AG20443 (cell line): ENCODE data around the gene LRIG3.
"Not testable (repeated sequence)": the region's sequence is repeated elsewhere in the genome, so short reads cannot be mapped to it uniquely, and the experiment has no call there.

Experiments used
- DNase-seq: peaks from one replicate; pipeline ENCODE4 v3.0.0; 2012; ENCODE audit warnings: low spot score, mixed read lengths

Gene LRIG3

GRCh38 chr12:58901664-58902063 lies 18.6 kb downstream of the LRIG3 start:
- no peak for DNase-seq

DNA sequence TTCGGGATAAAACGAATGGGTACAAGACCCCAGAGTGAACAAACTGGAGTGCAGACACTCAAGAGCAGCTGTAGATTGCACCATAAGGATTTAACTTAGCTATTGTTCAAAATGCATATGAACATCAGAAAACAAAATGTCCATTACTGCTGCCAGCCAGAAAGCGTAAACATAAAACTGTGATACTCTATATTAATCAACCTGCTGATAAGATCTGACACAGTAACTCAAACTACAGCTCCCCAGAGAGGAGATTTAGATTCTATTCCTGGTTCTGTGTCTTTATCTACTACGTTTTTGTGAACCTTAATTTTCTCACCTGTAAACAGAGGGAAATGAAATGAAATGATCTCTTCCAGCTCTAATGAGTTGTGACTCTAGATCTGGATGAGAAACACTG lies 22.3 kb downstream of the LRIG3 start:
- DNase-seq, result no peak

GRCh38 chr12:58896278-58896677 lies 24.0 kb downstream of the LRIG3 start:
- no peak for DNase-seq

- DNase-seq, result no peak
Measured at GRCh38 chr12:58895053-58895452, 25.3 kb downstream of the LRIG3 start.

DNA sequence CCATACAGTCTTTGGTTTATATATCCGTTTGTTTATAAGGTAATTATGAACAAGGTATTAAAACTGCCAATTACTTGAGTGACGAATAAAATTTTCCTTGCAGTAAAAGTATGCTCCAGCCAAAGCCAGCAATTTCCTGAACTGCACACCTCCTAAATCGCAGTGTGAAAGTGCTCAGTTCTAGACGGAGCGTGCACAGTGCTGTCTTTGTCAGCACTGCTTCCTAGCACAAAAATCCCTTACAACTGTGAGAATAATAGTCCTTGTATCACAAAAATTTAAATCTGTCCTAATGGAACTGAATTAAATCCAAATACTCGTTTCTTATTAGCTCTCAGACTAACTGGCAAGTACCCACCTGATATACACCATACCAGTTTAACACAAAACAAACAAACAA lies 26.3 kb downstream of the LRIG3 start:
- no peak for DNase-seq

DNA sequence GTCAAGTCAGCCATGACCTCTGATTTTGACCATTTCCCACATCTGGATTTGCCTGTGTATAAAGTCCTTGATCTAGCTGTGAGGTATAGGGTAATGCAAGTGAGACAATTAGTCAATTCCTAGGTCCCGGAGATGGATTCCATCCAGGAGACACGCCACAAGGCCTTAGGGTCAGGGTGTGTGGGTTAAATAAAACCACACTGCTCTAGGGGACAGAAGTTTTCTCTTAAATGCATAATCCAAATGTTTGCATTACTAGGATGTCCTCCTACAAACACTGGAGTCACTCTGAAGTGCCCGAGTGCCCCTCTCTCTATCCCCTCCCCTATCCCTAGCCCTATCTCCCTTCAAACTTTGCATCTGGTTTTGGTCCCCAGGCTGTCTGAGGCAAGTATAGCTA lies 26.8 kb downstream of the LRIG3 start:
- DNase-seq, result no peak

DNA sequence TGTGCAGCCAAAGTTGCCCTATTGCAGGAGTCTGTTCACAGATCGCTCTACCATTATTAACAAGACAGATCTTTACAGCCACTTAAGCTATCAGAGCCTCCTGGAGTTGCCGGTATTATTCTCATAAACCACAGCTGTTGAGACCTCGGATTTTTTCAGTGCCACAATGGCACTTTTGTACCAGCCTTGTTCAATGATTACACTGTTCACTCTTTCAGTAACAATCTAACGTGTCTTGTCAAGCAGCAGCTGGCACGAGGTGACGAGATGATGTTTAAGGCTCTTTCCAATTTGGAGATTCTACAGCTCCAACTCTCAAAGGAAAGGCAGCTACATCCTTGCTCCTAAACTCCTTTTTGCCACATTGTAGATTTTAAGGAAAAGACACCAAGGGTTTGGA lies 30.7 kb downstream of the LRIG3 start:
- no peak for DNase-seq

GRCh38 chr12:58888131-58888783 lies 32.0 kb downstream of the LRIG3 start:
- DNase-seq, result peak; percentile 49

- no peak for DNase-seq
Measured at GRCh38 chr12:58887068-58887467, 33.2 kb downstream of the LRIG3 start.

- no peak for DNase-seq
Measured at GRCh38 chr12:58886474-58886873, 33.8 kb downstream of the LRIG3 start.

DNA sequence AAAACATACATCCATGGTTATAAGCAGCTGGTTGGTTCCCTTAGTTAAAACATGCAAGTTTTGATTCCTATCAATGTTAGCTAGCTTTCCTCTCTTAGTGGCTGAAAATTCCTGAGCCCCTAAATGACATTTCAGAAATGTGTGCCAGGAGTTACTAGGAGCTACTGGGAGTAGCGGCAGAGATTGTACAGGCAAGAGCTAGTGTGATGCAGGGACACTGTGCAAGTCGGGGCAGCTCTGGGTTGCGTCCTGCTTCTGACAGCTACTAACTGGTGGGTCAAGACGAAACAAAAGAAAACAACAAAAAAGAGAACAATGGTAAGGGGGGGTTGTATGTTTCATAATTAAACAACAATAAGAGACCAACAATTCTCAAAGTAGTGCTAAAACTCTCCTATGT lies 35.4 kb downstream of the LRIG3 start:
- DNase-seq, result no peak

GRCh38 chr12:58883576-58884334 lies 36.5 kb downstream of the LRIG3 start:
- DNase-seq, result no peak

GRCh38 chr12:58882826-58883225 lies 37.5 kb downstream of the LRIG3 start:
- no peak for DNase-seq

GRCh38 chr12:58881816-58882215 lies 38.5 kb downstream of the LRIG3 start:
- DNase-seq, result no peak

DNA sequence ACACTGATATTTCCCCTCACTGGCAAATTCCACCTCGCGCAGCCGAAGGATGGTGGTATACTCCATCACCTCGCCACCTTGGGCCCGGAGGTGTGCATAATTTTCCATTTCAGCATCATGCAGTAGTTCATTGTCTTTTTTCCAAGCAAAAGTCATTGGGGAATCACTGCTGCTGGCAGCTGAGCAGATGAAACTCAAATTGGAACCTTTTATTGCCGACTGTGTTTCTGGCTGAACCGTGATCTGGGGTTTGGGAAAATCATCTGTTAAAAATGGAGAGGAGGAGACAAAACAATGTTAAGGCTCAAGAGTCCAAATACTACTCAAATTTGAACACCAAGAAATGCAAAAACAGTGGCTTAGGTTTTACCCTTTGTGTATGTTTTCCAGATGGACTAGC lies 39.7 kb downstream of the LRIG3 start:
- DNase-seq, result no peak

DNA sequence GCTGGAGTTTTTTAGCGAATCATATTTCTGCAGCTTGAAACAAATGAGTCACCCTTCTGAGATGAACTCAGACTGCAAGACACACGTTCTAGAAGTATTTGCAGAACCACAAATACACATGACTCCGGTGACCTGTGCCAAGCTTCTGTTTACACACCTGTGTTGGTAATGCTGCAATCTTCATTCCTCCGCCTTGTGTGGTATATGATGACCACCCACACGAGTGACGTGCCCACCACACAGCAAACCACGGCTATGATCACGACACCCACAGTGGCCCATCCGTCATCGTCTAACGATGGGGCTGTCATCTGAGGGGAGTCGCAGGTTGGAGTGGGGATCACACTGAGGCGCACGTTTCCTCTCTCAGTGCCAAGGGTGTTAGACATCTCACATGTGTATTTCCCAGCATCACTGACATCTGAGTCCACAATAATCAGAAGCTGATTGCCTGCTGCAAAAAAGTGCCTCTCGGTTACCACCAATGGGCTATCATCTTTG lies 43.0 kb downstream of the LRIG3 start:
- peak; percentile 59 for DNase-seq

- DNase-seq, result peak; percentile 44
Measured at GRCh38 chr12:58873496-58873895, 46.8 kb downstream of the LRIG3 start.

GRCh38 chr12:58871556-58871955 lies 48.7 kb downstream of the LRIG3 start:
- no peak for DNase-seq

- peak; percentile 9 for DNase-seq
Measured at GRCh38 chr12:58870595-58870994, 49.7 kb downstream of the LRIG3 start.

DNA sequence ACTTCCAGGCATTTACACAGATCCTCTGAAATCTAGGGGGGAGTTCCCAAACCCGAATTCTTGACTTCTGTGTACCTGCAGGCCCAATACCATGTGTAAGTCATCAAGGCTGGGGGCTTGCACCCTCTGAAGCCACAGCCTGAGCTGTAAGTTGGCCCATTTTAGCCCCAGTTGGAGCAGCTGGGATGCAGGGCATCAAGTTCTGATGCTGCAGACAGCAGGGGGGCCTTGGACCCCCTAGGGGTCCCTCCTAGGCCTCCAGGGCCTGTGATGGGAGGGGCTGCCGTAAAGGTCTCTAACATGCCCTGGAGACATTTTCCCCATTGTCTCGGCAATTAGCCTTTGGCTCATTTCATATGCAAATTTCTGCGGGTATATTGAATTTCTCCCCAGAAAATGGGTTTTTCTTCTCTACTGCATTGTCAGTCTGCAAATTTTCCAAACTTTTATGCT lies 59.5 kb downstream of the LRIG3 start:
- DNase-seq, result no peak

DNA sequence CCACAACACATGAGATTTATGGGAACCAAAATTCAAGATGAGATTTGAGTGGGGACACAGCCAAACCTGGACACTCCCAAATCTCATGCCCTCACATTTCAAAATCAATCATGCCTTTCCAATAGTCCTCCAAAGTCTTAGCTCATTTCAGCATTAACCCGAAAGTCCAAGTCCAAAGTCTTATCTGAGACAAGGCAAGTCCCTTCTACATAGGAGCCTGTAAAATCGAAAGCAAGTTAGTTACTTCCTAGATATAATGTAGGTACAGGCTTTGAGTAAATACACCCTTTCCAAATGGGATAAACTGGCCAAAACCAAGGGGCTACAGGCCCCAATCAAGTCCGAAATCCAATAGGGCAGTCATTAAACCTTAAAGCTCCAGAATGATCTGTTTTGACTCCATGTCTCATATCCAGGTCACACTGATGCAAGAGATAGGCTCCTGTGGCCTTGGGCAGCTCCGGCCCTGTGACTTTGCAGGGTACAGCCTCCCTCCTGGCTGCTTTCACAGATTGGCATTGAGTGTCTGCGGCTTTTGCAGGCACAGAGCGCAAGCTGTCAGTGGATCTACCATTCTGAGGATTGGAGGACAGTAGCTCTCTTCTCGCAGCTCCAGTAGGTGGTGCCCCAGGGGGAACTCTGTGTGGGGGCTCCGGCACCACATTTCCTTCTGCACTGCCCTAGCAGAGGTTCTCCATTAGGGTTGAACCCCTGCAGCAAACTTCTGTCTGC lies 60.1 kb downstream of the LRIG3 start:
- no peak for DNase-seq

- DNase-seq, result no peak
Measured at GRCh38 chr12:58858030-58858429, 62.3 kb downstream of the LRIG3 start.

DNA sequence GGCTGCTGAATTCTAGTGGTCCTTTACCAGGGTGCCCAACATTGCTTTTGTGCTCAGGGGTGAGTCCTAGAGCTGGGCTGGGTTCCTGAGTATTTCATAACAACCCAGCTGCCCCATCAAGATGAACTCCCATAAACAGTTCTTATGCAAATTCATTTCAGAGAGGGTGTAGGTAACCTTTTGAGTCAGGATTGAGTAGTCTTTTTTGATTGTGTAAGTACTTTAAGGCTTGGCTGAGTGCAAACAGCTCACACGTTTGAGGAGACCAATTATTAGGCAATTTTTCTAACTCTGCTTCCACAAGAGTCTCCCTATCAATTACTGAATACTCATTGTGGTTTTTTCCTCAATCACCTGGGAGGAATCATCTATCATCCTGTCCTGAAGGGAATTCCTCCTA lies 63.1 kb downstream of the LRIG3 start:
- DNase-seq, result not testable (repeated sequence)
